Fibroblast of lung (primary cell): Measurements from ENCODE around the gene CACNA1A.

Experiments used
- CTCF ChIP-seq, 2 donors: IDR thresholded peaks in 1 of 2; conservative IDR thresholded peaks in 1 of 2; 1 replicate in 1 of 2; 2 replicates in 1 of 2; pipeline ENCODE4 v1.5.1; 2011 to 2012; ENCODE audit warnings: low read length in 2 of 2, control low read depth in 1 of 2, inconsistent platforms in 1 of 2, low read depth in 1 of 2, mild to moderate bottlenecking in 1 of 2
- EZH2 ChIP-seq: IDR thresholded peaks from 2 replicates; pipeline ENCODE4 v1.5.1; 2012; ENCODE audit warnings: low read length, control low read depth, mild to moderate bottlenecking; ENCODE audit errors: missing control alignments

- TF ChIP-seq CTCF (conservative IDR thresholded peaks at IDR 0.05 in 1 of 2, IDR thresholded peaks at IDR 0.05 in 1 of 2; ENCODE audit: low read depth in 1 of 2, low read length in 2 of 2) (no peak), EZH2 (no peak)
These were observed 214.4 kb downstream of the CACNA1A start for GRCh38 chr19:13291913-13292312.
